G401 (cell line): ENCODE data around the gene TMEM255B. TPM values are rescaled to one million over a fixed set of nuclear protein-coding genes. Genes with fewer than 3 reads are reported as not detected.

Experiments used
- DNase-seq: peaks from one replicate; pipeline ENCODE4 v3.0.0-alpha.2; 2015; ENCODE audit warnings: low spot score
- in situ Hi-C: cut with HindIII; loops from 2 replicates; pipeline ENCODE4 v1.10.0; 2016; ENCODE audit warnings: low sequenced_read_pairs, mixed read lengths
- total RNA-seq: library from RNA; depleted of rRNA; stranded (reverse); fragments of >200 nt; shearing (Covaris generic); gene quantifications from 2 replicates; pipeline ENCODE4 v1.2.3, GENCODE V29; 2014

TMEM255B gene
- total RNA-seq, 1 experiment from 2014 or later, result not detected

DNA sequence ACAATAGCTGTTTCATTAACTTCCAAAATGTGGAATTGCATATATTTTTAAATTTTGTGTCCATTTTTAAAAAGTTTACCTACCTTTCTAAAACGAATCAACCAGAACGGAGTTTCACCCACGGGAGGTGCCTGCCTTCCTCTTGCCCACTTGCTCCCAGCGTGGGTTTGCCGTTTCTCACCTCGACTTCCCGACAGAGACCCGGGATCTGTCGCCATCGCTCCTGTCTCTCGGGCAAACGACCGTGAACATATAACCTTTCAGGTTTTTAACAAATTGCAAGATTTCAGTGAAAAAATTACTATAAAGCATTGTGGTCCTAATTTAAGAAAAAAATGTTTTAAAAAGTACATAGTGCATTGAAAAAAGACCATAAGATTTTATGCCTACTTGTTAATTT is 4.2 kb downstream of the TMEM255B start:
- in situ Hi-C loops, result no loop called here
- DNase-seq, result no peak

DNA sequence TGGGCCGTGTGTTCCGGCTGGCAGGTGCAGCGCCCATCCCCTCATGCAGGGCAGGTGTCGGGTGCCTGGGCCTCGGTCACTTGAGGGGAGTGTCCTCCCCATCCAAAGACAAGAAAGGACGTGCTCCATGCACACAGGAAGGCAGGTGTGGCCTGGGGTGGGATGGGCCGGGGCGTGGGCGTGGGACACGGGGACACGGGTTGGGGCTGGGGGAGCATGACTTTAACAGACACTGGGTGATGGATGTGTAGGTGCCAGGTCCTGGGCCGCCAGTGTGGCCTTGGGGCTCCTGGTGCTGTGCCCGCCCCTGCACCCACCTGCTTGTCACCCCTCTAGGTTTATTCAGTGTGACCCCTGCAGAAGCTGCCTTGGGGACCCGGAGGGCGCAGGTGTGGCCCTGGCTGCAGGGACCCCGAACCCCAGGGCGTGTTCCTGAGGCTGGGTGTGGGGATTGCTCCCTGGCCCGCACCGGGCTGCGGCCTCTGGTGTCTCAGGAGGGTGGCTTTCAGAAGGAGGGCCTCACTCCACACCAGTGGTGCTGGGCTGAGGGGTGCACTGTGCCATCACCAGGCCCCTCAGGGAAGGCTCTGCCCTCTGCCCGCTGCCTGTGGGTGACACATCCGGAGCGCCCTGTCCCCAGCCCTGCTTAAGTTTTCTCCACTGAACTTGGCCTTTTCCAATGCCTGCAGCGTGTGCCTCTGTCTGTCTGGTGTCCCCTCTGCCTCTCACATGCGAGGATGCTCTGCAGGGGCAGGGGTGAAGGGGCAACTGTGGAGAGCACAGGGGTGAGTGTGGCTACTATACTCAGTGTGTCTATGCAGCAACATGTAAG is 5.2 kb downstream of the TMEM255B start:
- in situ Hi-C loops, result no loop called here
- no peak for DNase-seq

DNA sequence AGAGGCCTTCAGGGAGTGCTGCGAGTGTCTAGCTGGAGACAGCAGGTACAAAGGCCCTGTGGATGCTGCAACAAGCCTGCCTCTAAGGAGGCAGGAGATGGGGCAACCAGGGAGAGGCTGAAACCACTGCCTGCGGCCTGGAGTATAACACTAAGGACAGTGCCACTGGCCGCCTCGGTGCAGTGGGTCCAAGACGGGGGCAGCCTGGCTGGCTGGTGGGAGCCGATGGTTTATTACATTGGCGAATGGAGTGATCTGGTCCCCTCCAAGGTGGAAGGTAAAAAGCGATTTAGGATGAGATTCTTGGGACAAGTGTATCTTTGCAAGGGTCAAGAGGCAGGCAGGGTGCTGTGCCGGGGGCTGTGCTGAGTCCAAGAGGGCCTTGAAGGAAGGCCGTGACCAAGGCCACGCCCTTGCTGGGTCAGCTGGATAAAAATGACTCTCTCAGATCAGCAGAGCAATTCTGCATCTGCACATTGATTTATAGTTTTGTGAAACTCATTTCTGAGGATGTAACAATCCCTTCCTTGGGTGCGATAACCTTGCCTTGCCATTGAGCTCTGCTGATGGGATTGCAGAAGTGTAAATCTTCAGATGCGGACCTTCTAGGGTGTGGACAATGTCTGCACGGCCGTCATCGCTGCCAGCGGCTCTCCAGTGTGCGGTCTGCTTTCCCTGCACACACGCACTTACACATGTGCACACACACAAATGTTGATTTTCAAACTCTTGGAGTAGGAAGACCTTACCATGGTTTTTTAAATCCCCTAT is 6.0 kb downstream of the TMEM255B start:
- in situ Hi-C loops, result no loop called here
- no peak for DNase-seq

DNA sequence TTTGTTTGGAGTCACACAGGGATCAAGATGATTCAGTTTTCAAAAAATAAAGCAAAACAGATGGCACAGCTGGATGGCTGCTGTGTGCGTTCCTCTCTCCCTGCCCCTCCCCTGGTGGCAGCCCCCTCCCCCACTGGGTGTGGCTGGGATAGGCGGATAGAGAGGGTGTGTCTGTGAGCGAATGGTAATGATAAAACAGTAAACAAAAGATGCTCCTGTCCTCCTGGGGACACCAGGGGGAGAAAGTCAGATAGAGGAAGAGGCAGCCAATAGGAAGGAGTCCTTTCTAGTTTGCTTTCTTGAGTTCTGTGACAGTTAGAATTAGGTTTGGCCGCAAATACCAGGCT is 6.5 kb downstream of the TMEM255B start:
- DNase-seq, result no peak
- in situ Hi-C loops, result no loop called here

DNA sequence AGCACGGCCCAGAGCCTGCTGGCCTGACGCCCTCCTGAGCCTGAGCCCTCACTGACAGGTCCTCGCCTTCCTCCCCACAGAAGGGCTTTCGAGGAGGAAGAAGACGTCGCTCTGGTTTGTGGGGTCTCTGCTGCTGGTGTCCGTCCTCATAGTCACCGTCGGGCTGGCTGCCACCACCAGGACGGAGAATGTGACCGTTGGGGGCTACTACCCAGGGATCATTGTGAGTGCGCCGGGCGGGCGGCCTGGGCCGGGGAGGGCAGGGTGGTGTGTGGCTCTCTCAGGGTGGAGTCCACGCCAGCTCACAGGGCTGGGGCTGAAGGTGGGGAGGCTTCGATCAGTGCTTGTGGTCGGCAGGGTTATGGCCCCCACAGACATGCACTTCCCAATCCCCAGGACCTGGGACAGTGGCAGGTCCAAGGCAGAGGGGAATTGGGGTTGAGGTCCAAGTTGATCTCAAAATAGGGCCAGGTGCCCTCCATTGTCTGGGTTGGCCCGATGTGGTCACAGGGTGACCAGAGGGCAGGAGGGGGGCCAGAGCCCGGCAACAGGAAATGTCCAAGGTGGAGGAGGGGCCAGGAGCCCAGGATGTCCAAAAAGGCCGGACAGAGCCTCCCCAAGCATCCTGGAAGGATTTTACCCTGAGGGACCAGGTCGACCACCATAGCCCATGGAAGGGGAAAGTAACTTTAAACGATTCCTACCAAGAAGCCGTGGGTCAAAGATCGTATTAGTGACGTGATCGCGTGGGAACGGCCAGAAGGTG is 7.2 kb downstream of the TMEM255B start:
- no peak for DNase-seq
- in situ Hi-C loops, result no loop called here

DNA sequence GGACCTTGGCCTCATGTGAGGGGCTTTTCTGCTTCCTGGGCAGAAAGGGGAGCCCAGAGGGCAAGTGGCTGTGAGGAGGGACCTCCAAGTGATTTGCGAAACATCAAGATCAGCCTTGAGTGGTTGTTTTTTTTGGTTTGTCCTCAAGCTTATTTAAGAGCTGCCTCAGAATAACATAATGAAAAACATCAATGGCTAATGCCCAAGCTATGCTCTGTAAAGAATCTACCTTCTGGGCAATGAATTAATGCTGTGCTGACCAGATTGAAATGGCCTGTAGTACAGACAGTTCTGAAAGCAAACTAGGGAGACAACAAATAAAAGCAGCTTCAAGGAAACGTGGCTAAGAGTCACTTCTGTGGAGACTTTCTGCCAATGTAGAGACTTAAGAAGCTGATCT is 8.3 kb downstream of the TMEM255B start:
- DNase-seq, result no peak
- in situ Hi-C loops, result no loop called here

DNA sequence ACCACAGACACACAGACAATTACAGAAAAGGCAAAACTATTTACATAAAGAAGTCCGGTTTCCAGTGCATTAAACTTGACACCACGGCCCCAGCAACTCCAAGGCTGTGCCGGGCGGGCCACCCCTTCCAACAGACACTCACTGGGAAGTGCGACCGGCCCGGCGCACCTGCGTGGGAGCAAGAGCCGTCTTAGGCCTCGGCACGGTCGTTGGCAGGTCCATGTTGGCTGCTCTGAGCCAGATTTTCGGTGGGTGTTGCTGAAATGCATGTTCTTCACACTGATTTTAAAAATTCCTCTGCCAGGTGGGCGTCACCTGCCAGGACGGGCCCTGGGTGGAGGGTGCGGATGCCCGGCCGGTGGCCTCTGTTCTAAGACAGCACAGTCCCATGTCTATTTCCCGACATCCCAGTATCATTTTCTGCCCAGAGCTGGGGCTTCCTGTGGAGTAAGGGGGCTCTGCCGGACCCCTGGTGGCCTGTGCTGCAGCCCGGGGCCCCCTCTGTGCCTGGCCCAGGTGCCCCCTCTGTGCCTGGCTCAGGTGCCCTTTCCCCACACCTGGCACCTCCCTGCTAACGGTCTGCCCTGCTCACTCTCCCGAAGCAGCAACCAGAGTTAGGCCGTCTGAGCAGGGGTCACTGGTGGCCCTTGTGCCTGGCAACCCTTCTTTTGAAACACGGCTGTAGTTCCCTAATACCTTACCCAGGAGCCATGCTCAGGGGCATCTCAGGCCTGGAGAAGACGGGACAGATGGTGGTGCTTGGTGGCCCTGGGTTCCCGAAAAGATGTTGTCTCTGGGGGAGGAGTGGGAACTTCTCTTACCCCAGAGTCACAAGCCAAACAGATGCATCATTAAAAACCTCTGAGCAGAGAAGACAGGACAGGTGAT is 9.2 kb downstream of the TMEM255B start:
- no peak for DNase-seq
- in situ Hi-C loops, result no loop called here

DNA sequence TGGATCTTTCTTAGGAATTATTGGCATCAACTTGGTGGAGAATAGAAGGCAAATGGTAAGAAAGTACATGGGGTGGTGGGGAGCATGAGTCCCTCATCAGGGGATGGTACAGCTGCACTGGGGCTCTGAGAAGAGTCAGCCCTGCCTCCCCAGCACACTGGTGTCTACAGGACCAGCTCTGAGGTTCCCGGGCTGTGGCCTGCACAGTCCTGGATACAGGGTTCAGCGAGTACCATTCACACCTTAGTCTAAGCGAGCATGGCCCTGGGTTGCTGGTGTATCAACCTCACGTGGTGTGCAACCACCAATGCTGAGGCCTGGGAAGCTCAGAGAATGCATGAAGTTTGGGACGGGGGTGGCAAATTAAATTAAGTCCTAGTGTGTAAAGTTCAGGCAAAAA is 10.1 kb downstream of the TMEM255B start:
- DNase-seq, result no peak
- in situ Hi-C loops, result no loop called here

DNA sequence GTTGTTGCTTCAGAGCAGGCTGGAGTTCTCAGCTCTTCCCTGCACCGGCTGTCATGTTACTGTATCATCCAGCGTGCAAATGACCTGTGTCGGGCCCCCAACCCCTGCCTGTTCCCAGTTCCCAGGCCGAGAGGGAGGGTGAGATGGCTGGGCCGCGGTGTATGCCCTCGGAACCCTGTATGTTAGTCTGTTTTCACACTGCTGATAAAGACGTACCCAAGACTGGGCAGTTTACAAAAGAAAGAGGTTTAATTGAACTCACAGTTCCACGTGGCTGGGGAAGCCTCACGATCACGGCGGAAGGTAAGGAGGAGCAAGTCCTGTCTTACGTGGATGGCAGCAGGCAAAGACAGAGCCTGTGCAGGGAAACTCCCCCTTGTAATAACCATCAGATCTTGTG is 10.9 kb downstream of the TMEM255B start:
- in situ Hi-C loops, result no loop called here
- DNase-seq, result no peak

DNA sequence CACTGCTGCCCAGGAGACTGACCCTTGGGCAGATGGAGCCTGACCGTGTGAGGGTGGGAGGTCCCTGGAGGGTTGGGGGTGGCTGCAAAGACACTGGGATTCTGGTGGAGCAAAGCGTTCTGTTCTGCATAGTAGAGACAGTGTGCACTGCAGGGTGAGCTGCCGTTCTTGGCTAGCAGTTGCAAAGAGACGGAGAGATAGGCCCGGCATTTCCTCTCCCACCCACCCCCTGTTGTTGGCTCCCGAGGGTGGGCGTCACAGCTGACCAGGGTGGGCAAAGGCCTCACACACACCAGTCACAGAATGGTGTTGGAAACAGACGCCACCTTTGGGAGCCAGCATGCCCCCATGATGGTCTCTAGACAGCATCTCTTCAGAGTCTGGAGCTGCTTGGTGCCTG is 11.4 kb downstream of the TMEM255B start:
- in situ Hi-C loops, result no loop called here
- DNase-seq, result no peak

DNA sequence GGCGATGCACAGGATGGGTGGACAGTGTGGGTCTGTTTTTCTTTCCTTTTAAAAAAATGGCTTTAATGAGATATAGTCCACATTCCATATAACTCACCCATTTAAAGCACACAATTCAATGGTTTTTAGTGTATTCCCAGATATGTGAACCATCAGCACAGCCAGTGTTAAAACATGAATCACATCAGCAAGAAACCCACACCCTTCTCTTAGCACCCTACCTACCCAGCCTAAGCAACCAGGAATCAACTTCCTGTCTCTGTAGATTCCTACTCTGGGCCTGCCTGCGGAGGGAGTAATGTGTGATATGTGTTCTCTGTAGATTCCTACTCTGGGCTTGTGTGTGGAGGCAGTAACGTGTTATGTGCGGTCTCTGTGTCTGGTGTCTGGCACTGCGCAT is 11.9 kb downstream of the TMEM255B start:
- DNase-seq, result no peak
- in situ Hi-C loops, result no loop called here

DNA sequence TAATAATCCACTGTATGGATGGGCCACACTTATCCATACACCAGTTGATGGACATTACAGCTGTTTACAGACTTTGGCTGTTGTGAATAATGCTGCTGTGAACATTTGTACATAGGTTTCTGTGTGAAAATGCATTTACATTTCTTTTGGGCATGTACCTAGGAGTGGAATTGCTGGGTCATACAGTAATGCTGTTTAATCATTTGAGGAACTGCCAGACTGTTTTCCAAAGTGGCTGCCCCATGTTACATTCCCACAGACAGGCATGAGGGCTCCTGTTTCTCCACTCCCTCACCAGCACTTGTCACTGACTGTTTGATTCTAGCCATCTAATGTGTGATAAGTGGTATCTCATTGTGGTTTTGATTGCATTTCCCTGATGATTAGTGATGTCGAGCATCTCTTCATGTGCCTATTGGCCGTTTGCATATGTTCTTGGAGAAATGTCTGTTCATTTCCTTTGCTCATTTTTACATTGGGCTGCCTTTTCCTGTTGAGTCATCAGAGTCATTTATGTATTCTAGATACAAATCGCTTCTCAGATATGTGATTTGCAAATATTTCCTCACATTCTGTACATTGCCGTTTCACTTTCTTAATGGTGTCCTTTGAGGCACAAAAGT is 12.8 kb downstream of the TMEM255B start:
- in situ Hi-C loops, result no loop called here
- no peak for DNase-seq

DNA sequence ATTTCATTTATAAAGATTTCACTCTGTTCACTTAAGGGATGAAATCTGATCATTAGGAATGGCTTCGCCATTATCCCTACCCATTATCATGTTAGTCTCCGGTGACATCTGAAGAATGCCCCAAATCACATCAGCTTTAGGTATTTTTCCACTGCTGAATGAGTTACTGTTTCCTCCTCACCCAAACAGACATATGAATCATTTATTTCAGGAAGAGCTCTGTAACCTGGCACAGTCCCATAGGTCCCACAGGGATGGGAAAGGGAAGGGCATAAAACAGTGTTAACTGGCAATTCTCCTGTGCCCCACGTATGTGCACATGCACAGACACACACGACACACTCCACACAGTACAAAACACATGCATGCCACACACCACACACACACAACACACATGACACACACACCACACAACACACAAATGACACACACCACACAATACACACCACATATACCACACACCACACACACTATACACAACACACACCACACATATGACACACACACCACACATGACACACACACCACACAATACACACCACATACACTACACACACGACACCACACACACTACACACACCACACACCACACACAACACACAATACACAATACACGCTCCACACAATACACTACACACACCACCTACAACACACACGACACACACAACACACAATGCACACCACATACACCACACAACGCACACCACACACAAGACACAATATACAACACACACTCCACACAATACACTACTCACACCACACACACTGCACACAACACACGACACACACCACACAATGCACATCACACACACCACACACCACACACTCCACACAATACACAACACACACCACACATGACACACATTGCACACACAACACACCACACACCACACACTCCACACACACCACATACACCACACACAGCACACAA is 15.4 kb downstream of the TMEM255B start:
- in situ Hi-C loops, result no loop called here
- no peak for DNase-seq

DNA sequence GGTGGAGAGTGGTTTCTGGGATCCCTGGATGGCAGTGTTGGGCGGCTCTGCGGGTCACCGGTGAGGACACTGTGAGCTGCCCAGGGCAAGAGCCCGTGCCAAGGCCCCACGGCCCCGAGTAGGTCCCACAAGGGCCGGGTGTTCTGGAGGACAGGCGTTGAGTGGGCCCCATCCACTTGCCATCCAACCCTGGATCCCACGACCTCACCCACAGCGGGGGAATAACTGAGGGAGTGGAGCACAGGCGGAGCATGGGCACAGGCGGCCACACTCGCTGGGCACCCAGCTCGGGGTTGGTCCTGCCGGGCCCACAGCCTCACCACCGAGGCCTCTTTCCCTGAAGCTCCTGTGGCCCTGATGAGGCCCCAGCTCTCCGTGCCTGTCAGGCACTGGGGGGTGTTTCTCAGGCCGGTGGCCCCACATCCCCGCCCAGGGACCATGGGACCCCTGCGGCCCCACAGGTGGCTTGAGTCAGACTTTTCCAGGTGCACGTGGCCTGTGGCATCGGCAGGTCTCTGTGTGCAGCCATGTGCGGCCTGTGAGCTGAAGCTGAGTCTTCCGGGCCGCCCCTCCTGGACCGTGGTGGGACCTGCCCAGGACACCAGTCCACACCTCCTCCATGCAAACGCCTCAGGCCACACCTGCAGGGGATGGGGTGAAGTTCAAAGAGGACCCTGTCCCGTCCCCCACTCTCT is 16.6 kb downstream of the TMEM255B start:
- in situ Hi-C loops, result no loop called here
- DNase-seq, result no peak

DNA sequence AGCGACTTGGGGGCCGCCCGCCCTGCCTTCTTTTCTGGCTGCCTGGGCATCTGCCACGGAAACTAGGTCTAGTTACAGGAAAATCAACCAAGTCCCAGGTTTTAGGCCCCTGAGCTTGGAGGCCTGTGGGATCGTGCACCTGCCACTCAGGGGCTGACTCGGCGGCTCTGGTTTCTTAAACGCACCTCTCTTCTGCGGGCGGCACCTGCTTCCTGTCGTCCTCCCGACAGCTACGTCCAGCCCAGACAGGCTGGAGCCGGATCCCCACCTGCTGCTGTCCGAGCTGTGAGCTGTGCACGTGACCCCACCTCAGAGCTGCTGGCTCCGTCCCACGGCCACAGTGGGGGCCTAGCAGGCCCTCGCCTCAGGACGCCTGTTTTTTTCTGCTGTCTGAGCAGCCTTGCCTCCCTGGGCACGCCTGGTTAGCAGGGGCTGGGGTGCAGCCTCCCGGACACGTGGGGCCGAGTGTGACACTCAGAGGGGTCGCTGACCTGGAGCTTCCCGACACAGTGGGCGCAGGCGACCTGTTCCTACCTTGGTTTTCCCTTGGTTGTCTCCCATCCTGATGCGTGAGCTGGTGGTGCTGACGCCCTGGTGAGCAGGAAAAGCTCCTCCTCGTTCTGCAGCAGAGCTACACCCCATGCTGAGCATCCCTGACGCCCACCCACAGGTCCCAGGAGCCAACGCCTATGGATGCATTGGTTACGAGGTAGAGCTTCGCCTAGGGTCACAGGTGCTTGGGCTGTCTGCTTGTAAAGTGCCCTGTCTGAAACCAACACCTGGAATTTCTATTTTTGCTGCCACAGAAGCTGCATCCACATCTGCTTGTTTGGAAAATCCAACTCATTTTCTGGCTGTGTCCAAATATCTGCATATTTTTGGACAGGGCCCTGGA is 17.5 kb downstream of the TMEM255B start:
- in situ Hi-C loops, result no loop called here

More for the DNA sequence above, 17.5 kb downstream of the TMEM255B start:
- no peak for DNase-seq
